PC-9 (cell line): ENCODE measurements around the gene SLC25A27. TPM values are rescaled to one million over a fixed set of nuclear protein-coding genes. Genes with fewer than 3 reads are reported as not detected.

Experiments
- BruUV-seq: library from RNA; stranded (reverse); fragments of 400-500 nt; replicated peaks from 2 replicates; lab custom pipeline; 2021; lab: Mats Ljungman, UMichigan
- CTCF ChIA-PET: fragments of 300-600 bp; sonication (Branson Sonifier 250); formaldehyde crosslinking; loops from one replicate; lab custom pipeline; 2022; ENCODE audit warnings: antibody characterized with exemption; lab: Charles Lee
- POLR2A ChIA-PET: fragments of 300-600 bp; sonication (Branson Sonifier 250); formaldehyde crosslinking; loops from one replicate; lab custom pipeline; 2022; ENCODE audit warnings: antibody characterized with exemption; ENCODE audit not compliant: unreplicated experiment; lab: Charles Lee
- DNase-seq, 2 experiments: peaks; one replicate each; pipeline versions ENCODE4 v3.0.0 to v3.0.0-alpha.2; 2015 to 2022; ENCODE audit warnings: mixed read lengths in 1 of 2
- H2AFZ ChIP-seq: fragments of 200-600 bp; sonication (generic); 2 replicates; pipeline ENCODE4 v1.8.1; 2017; ENCODE audit warnings: antibody characterized with exemption
- H3F3A ChIP-seq: fragments of 200-600 bp; sonication (generic); 2 replicates; pipeline ENCODE4 v1.8.1; 2017; ENCODE audit warnings: antibody characterized with exemption, mild to moderate bottlenecking, low read depth; ENCODE audit not compliant: insufficient read depth
- H3K27ac ChIP-seq: fragments of 200-600 bp; sonication (generic); 2 replicates; pipeline ENCODE4 v1.6.1; 2016; ENCODE audit warnings: mixed run types
- H3K27me3 ChIP-seq: fragments of 200-600 bp; sonication (generic); 2 replicates; pipeline ENCODE4 v1.6.1; 2016; ENCODE audit warnings: low read depth, mixed run types; ENCODE audit not compliant: insufficient read depth
- H3K36me3 ChIP-seq: fragments of 200-600 bp; sonication (generic); 2 replicates; pipeline ENCODE4 v1.6.1; 2016; ENCODE audit warnings: low read depth, mixed run types
- H3K4me1 ChIP-seq: fragments of 200-600 bp; sonication (generic); replicated peaks from 2 replicates; pipeline ENCODE4 v1.6.1; 2016; ENCODE audit warnings: mixed run types; ENCODE audit not compliant: insufficient read depth
- H3K4me2 ChIP-seq: fragments of 200-600 bp; sonication (generic); 2 replicates; pipeline ENCODE4 v1.6.1; 2017; ENCODE audit warnings: mixed run types
- H3K4me3 ChIP-seq: fragments of 200-600 bp; sonication (generic); 2 replicates; pipeline ENCODE4 v1.6.1; 2016; ENCODE audit warnings: mixed run types
- H3K79me2 ChIP-seq: fragments of 200-600 bp; sonication (generic); 2 replicates; pipeline ENCODE4 v1.6.1; 2017; ENCODE audit warnings: low read depth, mixed run types
- H3K9me2 ChIP-seq: fragments of 200-600 bp; sonication (generic); 2 replicates; pipeline ENCODE4 v1.8.1; 2017; ENCODE audit warnings: mild to moderate bottlenecking; ENCODE audit not compliant: insufficient read depth
- H3K9me3 ChIP-seq: fragments of 200-600 bp; sonication (generic); 2 replicates; pipeline ENCODE4 v1.8.1; 2016; ENCODE audit warnings: low read depth; ENCODE audit not compliant: insufficient read depth
- H4K20me1 ChIP-seq: fragments of 200-600 bp; sonication (generic); 2 replicates; pipeline ENCODE4 v1.8.1; 2017; ENCODE audit not compliant: insufficient read depth
- EZH2 ChIP-seq: fragments of 200-600 bp; sonication (generic); IDR thresholded peaks from 2 replicates; pipeline ENCODE4 v1.8.0; 2017; ENCODE audit warnings: antibody characterized with exemption, low read depth
- intact Hi-C: fragments of 100-400 bp; cut with micrococcal nuclease; formaldehyde crosslinking; loops from one replicate; pipeline ENCODE4 v1.10.0; 2022; ENCODE audit not compliant: unreplicated experiment
- total RNA-seq: library from RNA; stranded (reverse); gene quantifications from 2 replicates; pipeline ENCODE4 v1.2.3, GENCODE V29; 2021
- TF ChIP-seq, protein P1 (sequence below): fragments of 200-600 bp; sonication (generic); conservative IDR thresholded peaks from 2 replicates; pipeline ENCODE4 v1.6.1; 2017; ENCODE audit warnings: mixed run types, antibody characterized with exemption, mild to moderate bottlenecking, moderate library complexity

SLC25A27 gene
- total RNA-seq, 1 experiment from 2014 or later = 25.0 TPM

DNA sequence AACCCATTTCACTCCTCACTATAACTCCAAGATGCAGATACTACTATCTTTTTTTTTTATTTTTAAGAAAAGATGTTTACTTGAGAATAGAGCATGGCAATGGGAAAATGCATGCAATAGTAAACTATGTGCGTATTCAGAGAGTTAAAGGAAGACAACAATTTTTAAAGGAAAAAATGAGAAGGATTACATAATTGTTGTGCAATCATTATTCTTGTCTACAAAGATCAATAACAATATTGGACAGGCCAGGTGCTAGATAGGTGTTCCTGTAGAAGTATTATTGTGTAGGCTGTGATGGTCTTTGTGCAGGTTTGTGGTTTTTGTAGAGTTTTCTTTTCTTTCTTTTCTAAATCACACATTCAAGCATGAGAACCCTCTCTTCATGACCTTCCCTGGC lies 20.7 kb upstream of the SLC25A27 start:
- Histone ChIP-seq H4K20me1 (no peaks in the 10 kb centered on the region), H3K79me2 (no peaks in the 10 kb centered on the region), H3K27me3 (no peaks in the 10 kb centered on the region), H2AFZ (no peak overlapping the region), H3K9me2 (no peaks in the 10 kb centered on the region), H3K4me2 (no peak overlapping the region), H3K4me3 (no peak overlapping the region), H3F3A (no peaks in the 10 kb centered on the region), H3K27ac (no peak overlapping the region), H3K9me3 (no peaks in the 10 kb centered on the region), H3K36me3 (no peaks in the 10 kb centered on the region), H3K4me1 (peaks cover 3% of the 10 kb centered on the region)
- no peak for DNase-seq
- POLR2A ChIA-PET = interaction anchor here (0.6 kb wide), 1 partner anchor 403 kb away, joined by 3 read pairs; no protein-coding TSS in a partner anchor
- no TSS peak for BruUV-seq
- intact Hi-C loops = no loop called here
- CTCF ChIA-PET = no interaction called here
- no peak for TF ChIP-seq EZH2
- TF ChIP-seq, protein P1, sequence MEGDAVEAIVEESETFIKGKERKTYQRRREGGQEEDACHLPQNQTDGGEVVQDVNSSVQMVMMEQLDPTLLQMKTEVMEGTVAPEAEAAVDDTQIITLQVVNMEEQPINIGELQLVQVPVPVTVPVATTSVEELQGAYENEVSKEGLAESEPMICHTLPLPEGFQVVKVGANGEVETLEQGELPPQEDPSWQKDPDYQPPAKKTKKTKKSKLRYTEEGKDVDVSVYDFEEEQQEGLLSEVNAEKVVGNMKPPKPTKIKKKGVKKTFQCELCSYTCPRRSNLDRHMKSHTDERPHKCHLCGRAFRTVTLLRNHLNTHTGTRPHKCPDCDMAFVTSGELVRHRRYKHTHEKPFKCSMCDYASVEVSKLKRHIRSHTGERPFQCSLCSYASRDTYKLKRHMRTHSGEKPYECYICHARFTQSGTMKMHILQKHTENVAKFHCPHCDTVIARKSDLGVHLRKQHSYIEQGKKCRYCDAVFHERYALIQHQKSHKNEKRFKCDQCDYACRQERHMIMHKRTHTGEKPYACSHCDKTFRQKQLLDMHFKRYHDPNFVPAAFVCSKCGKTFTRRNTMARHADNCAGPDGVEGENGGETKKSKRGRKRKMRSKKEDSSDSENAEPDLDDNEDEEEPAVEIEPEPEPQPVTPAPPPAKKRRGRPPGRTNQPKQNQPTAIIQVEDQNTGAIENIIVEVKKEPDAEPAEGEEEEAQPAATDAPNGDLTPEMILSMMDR = no peak

DNA sequence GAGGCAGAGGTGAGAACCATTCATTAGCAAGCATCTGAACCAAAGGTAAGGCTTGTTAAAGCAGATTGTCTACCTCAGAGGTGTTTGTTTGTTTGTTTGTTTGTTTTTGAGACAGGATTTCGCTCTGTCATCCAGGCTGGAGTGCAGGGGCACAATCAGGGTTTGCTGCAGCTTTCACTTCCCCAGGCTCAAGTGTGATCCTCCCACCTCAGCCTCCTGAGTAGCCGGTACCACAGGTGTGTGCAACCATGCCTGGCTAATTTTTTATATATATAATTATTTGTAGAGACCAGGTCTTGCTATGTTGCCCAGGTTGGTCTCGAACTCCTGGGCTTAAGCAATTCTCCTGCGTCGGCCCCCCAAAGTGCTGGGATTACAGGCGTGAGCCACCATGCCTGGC lies 17.3 kb upstream of the SLC25A27 start:
- peaks cover 28% of the 10 kb centered on the region for H3K4me1 ChIP-seq
- peaks cover 4% of the 10 kb centered on the region; the same call in 1 of the 2 replicates for H3F3A ChIP-seq
- H4K20me1 ChIP-seq = no peaks in the 10 kb centered on the region
- no peak for DNase-seq
- H3K36me3 ChIP-seq = no peaks in the 10 kb centered on the region
- TF ChIP-seq, protein P1 = no peak
- TF ChIP-seq EZH2 = no peak
- BruUV-seq = no TSS peak
- CTCF ChIA-PET = no interaction called here
- no peak overlapping the region for H3K4me3 ChIP-seq
- POLR2A ChIA-PET = no interaction called here
- no peaks in the 10 kb centered on the region for H3K27me3 ChIP-seq
- intact Hi-C loops = no loop called here
- H2AFZ ChIP-seq = no peak overlapping the region
- no peaks in the 10 kb centered on the region for H3K9me3 ChIP-seq
- H3K27ac ChIP-seq = no peak overlapping the region
- no peaks in the 10 kb centered on the region for H3K9me2 ChIP-seq
- H3K4me2 ChIP-seq = no peak overlapping the region
- H3K79me2 ChIP-seq = no peaks in the 10 kb centered on the region

DNA sequence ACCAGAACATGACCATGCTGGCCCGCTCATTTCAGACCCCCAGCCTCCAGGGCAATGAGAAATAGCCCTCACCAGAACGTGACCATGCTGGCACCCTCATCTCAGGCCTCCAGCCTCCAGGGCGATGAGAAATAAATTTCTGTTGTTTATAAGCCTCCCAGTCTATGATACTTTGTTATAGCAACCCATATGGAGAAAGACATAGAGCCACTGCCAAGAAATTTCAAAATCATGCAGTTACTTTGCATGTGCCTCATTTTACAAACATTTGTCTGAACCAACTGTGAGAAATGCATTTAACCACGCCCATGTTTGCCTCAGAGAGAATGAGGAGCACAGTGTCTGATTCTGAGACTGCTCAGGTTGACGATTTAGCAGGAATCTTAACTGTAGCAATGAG lies 15.6 kb upstream of the SLC25A27 start:
- peak overlapping the region; percentile 86 for H3K27ac ChIP-seq
- ChIA-PET POLR2A (no interaction called here), CTCF (no interaction called here)

More for the DNA sequence above, 15.6 kb upstream of the SLC25A27 start:
- no peaks in the 10 kb centered on the region for H4K20me1 ChIP-seq
- H2AFZ ChIP-seq = no peak overlapping the region
- no TSS peak for BruUV-seq
- peaks cover 4% of the 10 kb centered on the region; the same call in 1 of the 2 replicates for H3F3A ChIP-seq
- intact Hi-C loops = no loop called here
- H3K27me3 ChIP-seq = no peaks in the 10 kb centered on the region
- H3K9me3 ChIP-seq = no peaks in the 10 kb centered on the region
- H3K4me3 ChIP-seq = no peak overlapping the region
- no peaks in the 10 kb centered on the region for H3K9me2 ChIP-seq
- peak in 1 of 2 experiments; percentile 80 for DNase-seq
- no peak for TF ChIP-seq EZH2
- TF ChIP-seq, protein P1 = no peak
- no peaks in the 10 kb centered on the region for H3K36me3 ChIP-seq
- peak overlapping the region; percentile 11; the same call in 1 of the 2 replicates for H3K4me2 ChIP-seq
- H3K4me1 ChIP-seq = peaks cover 28% of the 10 kb centered on the region
- no peaks in the 10 kb centered on the region for H3K79me2 ChIP-seq
